HG02943 (cell line): ENCODE results near the gene SELL.
"Not testable (repeated sequence)": the region's sequence is repeated elsewhere in the genome, so short reads cannot be mapped to it uniquely, and the experiment has no call there.

Experiments
- ATAC-seq: cut with Tn5 transposase; IDR thresholded peaks from one replicate; pipeline ENCODE4 v1.9.1; 2021; ENCODE audit warnings: mild to moderate bottlenecking, low read depth, moderate library complexity; ENCODE audit not compliant: unreplicated experiment

Gene SELL

DNA sequence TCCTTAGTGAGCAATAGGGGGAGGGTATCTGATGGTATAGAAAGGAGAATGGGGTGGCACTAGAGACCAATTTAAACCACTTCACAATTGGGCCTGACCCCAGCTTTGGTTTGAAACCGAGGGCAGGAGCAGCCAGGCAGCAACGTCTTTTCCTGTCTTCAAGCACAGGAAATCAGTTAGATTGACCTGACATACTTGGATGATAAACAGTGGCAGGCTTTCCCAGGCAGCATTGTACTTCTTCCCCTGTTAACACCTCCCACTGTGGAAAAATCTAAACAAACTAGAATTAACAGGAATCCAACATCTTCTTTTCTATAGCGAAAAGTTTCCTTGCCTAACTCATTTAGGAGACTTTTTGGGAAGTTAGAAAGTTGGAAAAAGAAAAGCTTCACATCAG lies 40.6 kb downstream of the SELL start:
- ATAC-seq = no peak

- ATAC-seq = not testable (repeated sequence)
Observed at GRCh38 chr1:169670244-169670643, 41.2 kb downstream of the SELL start.

DNA sequence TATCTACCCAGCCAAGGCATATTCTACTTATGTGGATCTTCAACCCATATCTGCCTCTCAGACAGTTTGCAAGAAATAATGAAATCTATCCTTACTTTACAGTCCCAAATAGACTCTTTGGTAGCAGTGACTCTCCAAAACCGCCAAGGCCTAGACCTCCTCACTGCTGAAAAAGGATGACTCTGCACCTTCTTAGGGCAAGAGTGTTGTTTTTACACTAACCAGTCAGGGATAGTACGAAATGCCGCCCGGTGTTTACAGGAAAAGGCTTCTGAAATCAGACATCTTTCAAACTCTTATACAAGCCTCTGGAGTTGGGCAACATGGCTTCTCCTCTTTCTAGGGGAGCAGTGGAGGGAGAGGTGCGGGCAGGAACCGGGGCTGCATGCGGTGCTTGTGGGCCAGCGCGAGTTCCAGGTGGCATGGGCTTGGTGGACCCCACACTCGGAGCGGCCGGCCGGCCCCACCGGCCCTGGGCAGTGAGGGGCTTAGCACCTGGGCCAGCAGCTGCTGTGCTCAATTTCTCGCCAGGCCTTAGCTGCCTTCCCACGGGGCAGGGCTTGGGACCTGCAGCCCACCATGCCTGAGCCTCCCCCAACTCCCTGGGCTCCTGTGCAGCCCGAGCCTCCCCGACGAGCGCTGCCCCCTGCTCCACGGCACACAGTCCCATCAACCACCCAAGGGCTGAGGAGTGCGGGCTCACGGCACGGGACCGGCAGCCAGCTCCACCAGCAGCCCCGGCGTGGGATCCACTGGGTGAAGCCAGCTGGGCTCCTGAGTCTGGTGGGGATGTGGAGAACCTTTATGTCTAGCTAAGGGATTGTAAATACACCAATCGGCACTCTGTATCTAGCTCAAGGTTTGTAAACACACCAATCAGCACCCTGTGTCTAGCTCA lies 43.5 kb downstream of the SELL start:
- ATAC-seq = not testable (repeated sequence)

GRCh38 chr1:169667227-169667639 lies 44.2 kb downstream of the SELL start:
- not testable (repeated sequence) for ATAC-seq

DNA sequence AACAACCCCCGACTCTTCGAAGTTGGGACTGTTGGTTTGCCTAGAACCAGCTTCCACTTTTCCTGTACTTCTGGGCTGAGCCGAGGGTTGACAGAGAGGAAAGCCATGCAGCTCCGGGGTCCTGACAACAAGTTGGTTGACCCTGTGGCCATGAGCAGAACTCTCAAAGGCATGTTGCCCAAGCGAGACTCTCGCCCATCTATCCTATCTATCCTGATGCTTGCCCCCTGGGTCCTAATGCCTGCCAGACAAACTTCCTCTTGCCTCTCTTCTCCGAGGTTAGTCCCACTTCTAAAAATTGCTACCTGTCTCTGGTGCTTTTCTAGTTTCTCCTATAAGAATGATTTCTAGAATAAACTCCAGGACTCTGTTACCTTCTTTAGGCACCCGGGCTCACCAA lies 48.7 kb downstream of the SELL start:
- ATAC-seq = not testable (repeated sequence)

- ATAC-seq = not testable (repeated sequence)
Observed at GRCh38 chr1:169661066-169661465, 50.4 kb downstream of the SELL start.

DNA sequence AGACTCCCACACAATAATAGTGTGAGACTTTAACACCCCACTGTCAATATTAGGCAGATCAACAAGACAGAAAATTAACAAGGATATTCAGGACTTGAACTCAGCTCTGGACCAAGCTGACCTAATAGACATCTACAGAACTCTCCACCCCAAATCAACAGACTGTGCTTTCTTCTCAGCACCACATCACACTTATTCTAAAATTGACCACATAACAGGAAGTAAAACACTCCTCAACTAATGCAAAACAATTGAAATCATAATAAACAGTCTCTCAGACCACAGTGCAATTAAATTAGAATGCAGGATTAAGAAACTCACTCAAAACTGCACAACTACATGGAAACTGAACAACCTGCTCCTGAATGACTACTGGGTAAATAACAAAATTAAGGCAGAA lies 52.6 kb downstream of the SELL start:
- not testable (repeated sequence) for ATAC-seq

GRCh38 chr1:169653873-169654272 lies 57.5 kb downstream of the SELL start:
- no peak for ATAC-seq

GRCh38 chr1:169651035-169651434 lies 60.4 kb downstream of the SELL start:
- no peak for ATAC-seq

- ATAC-seq = no peak
Observed at GRCh38 chr1:169650551-169650950, 60.9 kb downstream of the SELL start.

- ATAC-seq = no peak
Observed at GRCh38 chr1:169648709-169649108, 62.7 kb downstream of the SELL start.

- ATAC-seq = no peak
Observed at GRCh38 chr1:169648187-169648586, 63.2 kb downstream of the SELL start.

DNA sequence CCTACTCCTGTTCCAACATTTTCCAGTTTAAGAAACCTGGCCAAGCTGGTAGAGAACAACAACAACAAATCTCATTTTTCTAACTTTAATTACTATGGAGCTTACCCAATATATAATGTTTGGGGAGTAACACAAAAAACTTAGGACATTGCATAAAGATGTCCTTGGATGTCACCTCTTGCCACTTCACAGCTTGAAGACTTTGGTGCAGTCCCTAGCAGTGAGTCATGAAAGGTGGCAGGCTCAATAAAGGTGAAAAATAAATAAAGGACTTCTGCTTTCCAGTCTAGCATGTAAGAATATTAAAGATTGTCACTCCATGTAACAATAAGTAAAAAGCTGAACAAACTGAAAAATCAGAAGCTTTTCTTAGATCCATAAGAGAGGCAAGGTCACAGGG lies 63.9 kb downstream of the SELL start:
- ATAC-seq = no peak

DNA sequence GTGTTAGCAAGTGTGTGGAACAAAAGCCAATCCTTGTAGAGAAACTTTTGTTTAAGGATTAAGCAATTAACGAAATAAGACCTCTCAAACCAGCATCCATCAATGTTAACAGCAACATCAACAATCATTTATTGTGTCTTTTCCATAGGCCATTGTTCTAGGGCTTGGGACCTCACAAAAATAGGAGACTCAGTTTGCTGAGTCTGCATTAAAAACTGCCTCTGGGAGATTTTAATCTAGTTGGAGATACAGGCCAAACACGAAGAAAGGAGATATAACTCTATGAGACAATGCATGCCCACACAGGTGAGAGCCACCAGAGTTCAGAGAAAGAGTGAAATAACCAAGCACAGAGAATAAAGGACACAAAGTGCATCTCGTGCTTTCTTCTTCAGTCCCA lies 67.1 kb downstream of the SELL start:
- ATAC-seq = no peak
